Measurements from ENCODE around the gene BCAM.
"Not testable (repeated sequence)": the region's sequence is repeated elsewhere in the genome, so short reads cannot be mapped to it uniquely, and the experiment has no call there.

BCAM gene

GRCh38 chr19:44808463-44809371 is at the start of gene BCAM:
TSS of gene BCAM (plus strand) at chr19:44809103. CDS start at chr19:44809125, 22 bp downstream.
- no peak for DNase-seq (ENCODE audit: low read depth in 1 of 2, low spot score in 1 of 2)

- no peak for DNase-seq (ENCODE audit: low read depth in 1 of 2, low spot score in 1 of 2)
Observed at GRCh38 chr19:44762038-44762437, 46.9 kb upstream of the BCAM start.

- no peak for DNase-seq (ENCODE audit: low read depth in 1 of 2, low spot score in 1 of 2)
Observed at GRCh38 chr19:44765033-44765948, 43.6 kb upstream of the BCAM start.

GRCh38 chr19:44765949-44766335 is 43.0 kb upstream of the BCAM start:
- DNase-seq (ENCODE audit: low read depth in 1 of 2, low spot score in 1 of 2): no peak

- no peak for DNase-seq (ENCODE audit: low read depth in 1 of 2, low spot score in 1 of 2)
Observed at GRCh38 chr19:44767295-44768180, 41.4 kb upstream of the BCAM start.

- DNase-seq (ENCODE audit: low read depth in 1 of 2, low spot score in 1 of 2): peak; percentile 94
Observed at GRCh38 chr19:44770550-44771257, 38.2 kb upstream of the BCAM start.

GRCh38 chr19:44772144-44772543 is 36.8 kb upstream of the BCAM start:
- DNase-seq (ENCODE audit: low read depth in 1 of 2, low spot score in 1 of 2): not testable (repeated sequence)

GRCh38 chr19:44772959-44773358 is 35.9 kb upstream of the BCAM start:
- no peak for DNase-seq (ENCODE audit: low read depth in 1 of 2, low spot score in 1 of 2)

- no peak for DNase-seq (ENCODE audit: low read depth in 1 of 2, low spot score in 1 of 2)
Observed at GRCh38 chr19:44775676-44776240, 33.1 kb upstream of the BCAM start.

GRCh38 chr19:44776402-44777096 is 32.4 kb upstream of the BCAM start:
- no peak for DNase-seq (ENCODE audit: low read depth in 1 of 2, low spot score in 1 of 2)

GRCh38 chr19:44777715-44778347 is 31.1 kb upstream of the BCAM start, which contains the start of gene CBLC:
TSS of gene CBLC (plus strand) at chr19:44777890. CDS start at chr19:44777932, 42 bp downstream.
- DNase-seq (ENCODE audit: low read depth in 1 of 2, low spot score in 1 of 2): no peak

GRCh38 chr19:44779150-44779549 is 29.8 kb upstream of the BCAM start:
- DNase-seq (ENCODE audit: low read depth in 1 of 2, low spot score in 1 of 2): no peak

GRCh38 chr19:44781694-44782093 is 27.2 kb upstream of the BCAM start:
- DNase-seq (ENCODE audit: low read depth in 1 of 2, low spot score in 1 of 2): not testable (repeated sequence)

GRCh38 chr19:44782729-44783128 is 26.2 kb upstream of the BCAM start:
- DNase-seq (ENCODE audit: low read depth in 1 of 2, low spot score in 1 of 2): no peak

GRCh38 chr19:44783545-44783944 is 25.4 kb upstream of the BCAM start:
- no peak for DNase-seq (ENCODE audit: low read depth in 1 of 2, low spot score in 1 of 2)

GRCh38 chr19:44785271-44785670 is 23.6 kb upstream of the BCAM start:
- no peak for DNase-seq (ENCODE audit: low read depth in 1 of 2, low spot score in 1 of 2)

GRCh38 chr19:44785993-44786392 is 22.9 kb upstream of the BCAM start:
- DNase-seq (ENCODE audit: low read depth in 1 of 2, low spot score in 1 of 2): no peak

- DNase-seq (ENCODE audit: low read depth in 1 of 2, low spot score in 1 of 2): no peak
Observed at GRCh38 chr19:44788971-44789370, 19.9 kb upstream of the BCAM start.

Measured in activated T-helper 1 cell treated with anti-CD3 and anti-CD28 coated beads, Interleukin-2, amount 50 U/mL, for 16 hours (primary cell).